ENCODE data around the gene STRAP.

GRCh38 chr12:15852383-15852782, 29.8 kb upstream of the STRAP start:
- no peak for TF ChIP-seq REST (IDR thresholded peaks at IDR 0.05; ENCODE audit: low read depth)
- TF ChIP-seq, protein P1, sequence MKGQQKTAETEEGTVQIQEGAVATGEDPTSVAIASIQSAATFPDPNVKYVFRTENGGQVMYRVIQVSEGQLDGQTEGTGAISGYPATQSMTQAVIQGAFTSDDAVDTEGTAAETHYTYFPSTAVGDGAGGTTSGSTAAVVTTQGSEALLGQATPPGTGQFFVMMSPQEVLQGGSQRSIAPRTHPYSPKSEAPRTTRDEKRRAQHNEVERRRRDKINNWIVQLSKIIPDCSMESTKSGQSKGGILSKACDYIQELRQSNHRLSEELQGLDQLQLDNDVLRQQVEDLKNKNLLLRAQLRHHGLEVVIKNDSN (IDR thresholded peaks at IDR 0.05) = no peak
- TF ChIP-seq RAD21 (IDR thresholded peaks at IDR 0.05; ENCODE audit: low read depth) = no peak
- TF ChIP-seq YY1 (IDR thresholded peaks at IDR 0.05; ENCODE audit: low read depth) = no peak
- TF ChIP-seq NFIC (IDR thresholded peaks at IDR 0.05) = no peak
- TF ChIP-seq CEBPB (IDR thresholded peaks at IDR 0.05) = no peak
- TF ChIP-seq MAX (IDR thresholded peaks at IDR 0.05) = no peak
- TF ChIP-seq EP300 (IDR thresholded peaks at IDR 0.05; ENCODE audit: borderline replicate concordance) = no peak
- TF ChIP-seq TAF1 (IDR thresholded peaks at IDR 0.05; ENCODE audit: low read depth) = no peak
- no peak for TF ChIP-seq CREB1 (IDR thresholded peaks at IDR 0.05; ENCODE audit: low read depth)
- no peak for TF ChIP-seq ZBTB7A (IDR thresholded peaks at IDR 0.05; ENCODE audit: low read depth)
- no peak for TF ChIP-seq TEAD4 (IDR thresholded peaks at IDR 0.05)
- no peak for TF ChIP-seq EGR1 (IDR thresholded peaks at IDR 0.05)
